Measurements from ENCODE around the gene NGF.

- TF ChIP-seq CTCF (IDR thresholded peaks at IDR 0.05) (no peak), POLR2A (IDR thresholded peaks at IDR 0.05) (no peak)
Observed at GRCh38 chr1:115245227-115245626, 92.8 kb downstream of the NGF start.

Measured in adrenal gland (tissue), 5 donors.